GM19324 (cell line): Measurements from ENCODE around the gene SFXN5.

Experiments
- ATAC-seq: cut with Tn5 transposase; IDR thresholded peaks from one replicate; pipeline ENCODE4 v1.9.1; 2021; ENCODE audit warnings: mild to moderate bottlenecking, moderate library complexity; ENCODE audit not compliant: unreplicated experiment, low FRiP score

The SFXN5 gene

DNA sequence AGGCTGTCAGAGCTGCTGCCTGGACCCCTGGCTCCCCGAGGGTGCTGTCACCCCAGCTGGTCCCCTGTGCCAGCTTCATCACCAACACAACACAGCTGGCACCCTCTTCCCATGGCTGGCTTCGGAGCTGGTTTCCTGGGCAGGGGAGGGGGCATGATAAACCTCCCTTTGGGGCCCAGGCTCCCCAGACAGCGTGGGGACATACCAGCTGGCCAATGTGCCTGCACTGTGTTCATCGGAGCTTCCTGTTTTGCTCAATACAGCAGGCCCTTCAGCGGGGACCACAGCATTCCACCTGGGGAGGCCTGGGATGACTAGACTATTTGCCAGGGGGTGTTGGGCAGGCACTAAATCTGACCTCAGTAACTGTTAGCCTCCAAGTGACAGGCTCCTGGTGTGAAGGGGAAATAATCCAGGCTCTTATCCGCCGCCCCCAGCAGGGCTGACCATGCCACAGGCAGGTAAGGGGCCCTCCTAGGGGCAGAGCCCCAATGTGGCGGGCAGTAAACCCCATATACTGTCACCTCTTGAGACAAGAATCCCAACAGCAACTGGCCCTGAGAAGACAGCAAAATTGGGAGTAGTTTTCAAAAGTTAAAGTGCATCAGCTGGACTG, 109.6 kb downstream of the SFXN5 start:
- ATAC-seq = no peak

DNA sequence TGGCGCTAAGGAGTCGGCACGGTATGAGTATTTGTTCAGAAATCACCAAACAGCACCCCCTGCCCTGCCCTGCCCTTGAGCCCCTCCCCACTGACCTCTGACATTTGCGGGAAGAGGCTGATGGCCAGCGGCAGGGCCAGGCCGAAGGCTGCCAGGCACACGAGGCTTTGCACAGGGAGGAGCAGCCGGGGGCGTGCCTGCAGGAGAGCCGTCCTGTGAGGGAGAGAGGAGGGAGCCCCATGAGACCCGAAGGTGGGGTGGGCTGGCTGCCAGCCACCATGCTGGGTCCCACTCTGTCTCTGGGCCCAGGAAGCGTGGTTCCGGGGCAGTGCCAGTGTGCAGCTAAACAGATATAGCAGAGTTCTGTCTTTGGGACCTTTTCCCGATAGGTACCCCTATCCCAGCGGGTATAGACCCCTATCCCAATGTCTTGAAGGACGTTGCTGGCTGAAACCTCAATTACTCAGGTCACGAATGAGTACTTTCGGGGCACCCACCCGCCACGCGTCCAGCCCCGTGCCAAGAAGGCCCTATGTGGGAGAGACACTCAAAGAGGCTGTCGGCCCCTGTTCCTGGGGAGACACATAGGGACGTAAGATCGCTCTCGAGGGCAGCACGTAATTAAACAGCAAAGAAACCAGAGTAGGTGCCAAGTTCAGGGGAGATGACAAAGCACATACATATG, 110.3 kb downstream of the SFXN5 start:
- ATAC-seq = no peak

- ATAC-seq = no peak
These were observed 111.2 kb downstream of the SFXN5 start for GRCh38 chr2:72959995-72960981.

DNA sequence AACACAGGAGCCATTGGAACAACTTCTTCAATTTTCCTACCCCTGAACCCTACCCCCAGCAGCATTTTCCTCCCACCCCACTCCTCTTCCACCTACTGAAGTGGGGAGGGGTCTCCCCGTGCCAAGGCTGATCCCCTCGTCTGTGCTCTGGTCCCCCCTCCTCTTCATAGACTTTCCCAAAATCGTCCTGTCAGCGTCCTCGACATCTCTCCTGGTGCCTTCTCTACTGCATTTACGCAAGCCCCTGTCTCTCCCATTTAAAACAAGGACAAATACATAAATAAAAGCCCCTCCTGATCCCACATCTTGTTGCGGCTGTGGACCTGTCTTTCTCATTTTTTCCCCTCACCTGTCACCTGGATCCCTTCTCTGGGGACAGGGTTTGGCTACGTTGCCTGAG, 112.0 kb downstream of the SFXN5 start:
- ATAC-seq = no peak

DNA sequence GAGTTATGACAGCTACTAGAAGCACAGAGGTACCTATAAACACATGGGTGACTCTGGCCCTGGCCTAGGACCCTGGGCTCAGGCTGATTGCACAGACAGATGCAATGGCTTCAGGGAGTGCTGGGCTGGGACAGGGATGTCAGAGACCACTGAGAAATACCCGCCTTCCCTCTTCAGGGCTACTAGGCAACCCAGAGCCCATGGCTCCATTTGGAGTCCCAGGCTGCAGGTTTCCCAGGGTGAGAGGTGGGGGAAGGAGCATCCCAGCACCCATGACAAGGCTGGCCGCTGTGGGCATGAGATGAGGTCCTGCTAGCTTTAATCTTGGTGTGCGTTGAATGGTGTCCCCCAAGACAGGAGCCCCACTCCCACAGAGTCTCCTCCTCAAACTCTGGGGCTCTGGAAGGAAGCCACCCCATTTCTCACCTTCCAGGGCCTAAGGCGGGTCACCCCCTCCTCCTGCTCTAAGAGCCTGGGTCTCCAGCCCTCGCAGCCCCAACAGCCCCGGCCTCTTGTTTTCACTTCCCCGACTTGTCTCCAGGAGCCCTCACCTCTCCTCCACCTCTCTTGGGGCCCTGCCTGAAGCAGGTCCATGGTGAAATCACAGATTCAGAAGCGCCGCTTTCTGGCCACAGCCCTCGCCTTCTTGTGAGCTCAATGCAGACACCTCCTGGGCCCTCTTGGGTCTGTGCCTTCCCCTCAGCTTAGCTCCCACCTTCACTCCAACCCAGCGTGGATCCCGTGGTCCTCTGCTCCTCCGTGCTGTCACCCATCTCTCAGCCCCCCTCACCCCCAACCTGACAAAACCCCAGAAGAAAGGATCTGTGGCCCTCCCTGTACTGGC, 112.7 kb downstream of the SFXN5 start:
- no peak for ATAC-seq

DNA sequence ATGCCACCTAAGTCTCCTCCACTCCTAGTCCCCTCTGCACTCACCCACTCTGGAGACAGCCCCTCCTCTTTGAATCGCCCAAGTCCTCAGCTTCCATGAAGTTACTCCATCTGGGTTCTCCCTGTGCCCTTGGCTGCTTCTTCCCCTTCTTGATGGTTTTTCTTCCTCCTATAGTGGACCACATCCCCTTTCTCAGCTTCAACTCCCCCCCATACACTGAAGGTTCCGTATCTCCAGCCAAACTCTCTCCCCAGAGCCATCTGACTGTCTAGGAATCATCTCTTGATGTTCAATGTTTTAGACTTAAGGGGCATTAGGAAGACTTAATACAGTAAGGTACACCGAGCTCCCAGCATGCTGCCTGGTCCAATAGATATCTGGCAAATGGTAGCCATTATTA, 114.6 kb downstream of the SFXN5 start:
- no peak for ATAC-seq

DNA sequence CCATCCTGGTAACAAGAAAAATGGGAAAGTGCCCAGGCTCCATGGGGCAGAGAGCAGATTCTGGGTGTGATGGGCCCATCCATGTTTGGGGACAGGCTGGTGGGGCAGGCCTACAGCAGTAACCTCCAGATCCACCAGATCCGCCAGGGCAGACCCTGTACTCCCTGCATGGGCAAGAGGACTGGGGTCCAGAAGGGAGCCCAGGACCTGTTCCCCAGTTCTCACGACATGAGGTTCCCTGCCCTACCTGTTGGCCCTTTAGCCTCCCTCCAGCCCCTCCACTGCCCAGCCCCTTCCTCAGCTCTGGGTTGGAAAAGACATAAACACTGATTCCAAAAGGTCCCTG, 115.5 kb downstream of the SFXN5 start:
- ATAC-seq = no peak

GRCh38 chr2:72955228-72956049, 116.1 kb downstream of the SFXN5 start:
- ATAC-seq = no peak

DNA sequence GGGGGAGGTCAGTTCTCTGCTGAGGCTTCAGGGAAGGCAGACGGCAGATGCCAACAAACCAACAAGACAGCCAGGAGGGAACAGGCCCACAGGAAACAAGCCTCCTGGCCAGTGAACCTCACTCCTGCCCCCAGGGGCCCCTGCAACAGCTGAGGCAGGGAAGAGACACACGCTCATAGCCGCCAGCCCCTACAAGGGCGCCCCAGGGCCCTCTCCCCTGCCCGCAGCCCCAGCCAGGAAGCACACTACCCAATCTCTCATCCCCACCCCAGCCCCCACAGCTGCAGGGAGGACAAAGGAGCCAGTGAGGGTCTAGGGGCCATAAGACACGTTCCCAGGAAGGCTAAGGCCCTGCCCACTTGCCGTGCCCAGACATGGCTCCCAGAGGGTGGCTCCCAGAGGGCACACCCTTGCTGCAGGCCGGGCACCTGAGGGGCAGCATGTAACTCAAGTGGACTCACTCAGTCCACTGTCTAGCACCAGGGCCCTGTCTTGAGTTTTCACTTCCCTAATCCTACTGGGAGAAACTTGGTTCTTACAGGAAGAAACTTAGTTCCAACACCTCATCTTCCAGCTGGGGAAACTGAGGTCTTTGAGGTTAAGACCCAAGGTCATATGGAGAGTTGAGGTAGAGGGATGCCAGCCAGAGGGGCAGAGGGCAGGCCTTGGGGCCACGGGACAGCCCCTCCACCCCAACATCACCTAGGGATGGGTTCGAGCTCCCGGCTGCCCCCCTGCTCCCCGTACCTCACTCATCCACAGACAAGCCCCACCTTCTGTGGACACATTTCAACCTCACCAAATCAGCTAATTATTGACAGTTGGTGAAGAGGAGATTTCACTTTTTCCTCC, 116.9 kb downstream of the SFXN5 start:
- ATAC-seq = no peak

DNA sequence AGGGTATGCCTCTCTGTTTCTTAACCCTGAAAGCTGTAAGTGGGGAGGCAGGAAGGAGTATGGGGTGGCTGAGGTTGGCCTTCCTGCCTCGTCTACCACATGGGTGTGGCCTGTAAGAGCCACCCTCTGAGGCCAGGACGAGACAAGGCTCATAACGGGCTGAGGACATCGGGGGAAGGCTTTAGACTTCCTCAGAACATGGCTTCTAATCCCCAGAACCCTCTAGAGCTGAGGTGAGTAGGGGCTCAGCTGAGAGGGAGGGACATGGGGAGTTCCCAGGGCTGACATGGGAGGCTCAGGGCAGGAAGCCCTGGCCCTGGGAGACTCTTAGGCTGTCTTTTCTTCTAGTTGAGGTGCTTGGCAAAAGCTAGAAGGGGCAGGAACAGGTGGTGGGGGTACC, 117.5 kb downstream of the SFXN5 start:
- ATAC-seq = no peak

GRCh38 chr2:72953528-72953927, 118.0 kb downstream of the SFXN5 start:
- no peak for ATAC-seq

- ATAC-seq = no peak
These were observed 118.6 kb downstream of the SFXN5 start for GRCh38 chr2:72952961-72953360.

- no peak for ATAC-seq
These were observed 119.2 kb downstream of the SFXN5 start for GRCh38 chr2:72952110-72952823.

- ATAC-seq = no peak
These were observed 120.0 kb downstream of the SFXN5 start for GRCh38 chr2:72951303-72952095.

DNA sequence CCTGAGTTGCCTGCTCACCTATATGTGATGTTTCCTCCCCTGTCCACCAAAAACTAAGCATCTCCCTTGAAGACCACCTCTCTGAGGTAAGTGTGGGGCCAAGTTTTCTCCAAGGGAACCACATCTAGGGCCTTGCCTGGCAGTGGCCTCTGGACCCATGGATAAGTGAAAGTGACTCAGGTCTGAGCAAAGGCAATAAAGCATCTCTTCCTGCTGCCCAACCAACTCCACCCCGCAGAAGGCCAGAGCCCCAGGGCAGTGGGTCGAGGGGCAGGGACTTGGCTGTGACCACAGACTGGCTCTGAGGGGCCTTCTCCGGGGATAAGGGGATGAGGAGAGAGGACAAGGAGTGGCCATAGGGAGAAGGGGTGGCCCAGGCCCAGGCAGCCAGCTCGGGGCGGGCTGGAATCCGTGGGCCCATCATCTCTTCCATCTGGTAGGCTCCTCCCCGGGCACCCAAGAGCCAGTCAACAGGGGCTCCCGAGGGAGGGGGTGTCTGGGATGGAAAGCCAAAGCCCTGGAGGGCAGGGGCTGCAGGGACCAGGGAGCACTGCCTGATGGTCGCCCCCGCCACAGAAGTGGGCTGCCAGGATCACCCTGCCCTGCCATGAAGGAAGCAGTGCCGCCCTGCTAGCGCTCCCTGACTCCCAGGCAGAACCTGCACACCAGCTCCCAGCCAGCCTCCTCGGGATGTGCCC, 120.8 kb downstream of the SFXN5 start:
- no peak for ATAC-seq

- ATAC-seq = no peak
These were observed 121.9 kb downstream of the SFXN5 start for GRCh38 chr2:72949642-72950041.

DNA sequence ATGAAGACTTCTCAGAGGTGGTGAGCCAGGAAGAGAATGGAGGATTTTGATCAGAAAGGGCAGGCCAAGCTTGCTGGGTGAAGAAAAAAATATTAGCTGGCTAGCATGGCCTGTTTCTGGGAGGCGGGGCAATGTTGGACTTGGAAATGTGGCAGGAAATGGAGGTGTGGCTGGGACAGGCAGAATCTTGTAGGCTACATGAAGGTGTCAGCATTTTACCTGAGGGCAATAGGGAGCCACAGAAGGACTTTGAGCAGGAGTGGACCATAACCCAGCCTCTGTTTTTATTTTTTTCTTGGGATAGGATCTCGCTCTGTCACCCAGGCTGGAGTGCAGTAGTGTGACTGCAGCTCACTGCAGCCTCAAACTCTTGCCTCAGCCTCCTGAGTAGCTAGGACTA, 122.5 kb downstream of the SFXN5 start:
- ATAC-seq = no peak
